DMS53 treated with DMSO at 0.1 percent for 48 hours (cell line): Measurements from ENCODE around the gene HCN2.
"Not testable (repeated sequence)": the region's sequence is repeated elsewhere in the genome, so short reads cannot be mapped to it uniquely, and the experiment has no call there.

ENCODE experiments used
- DNase-seq: peaks from one replicate; lab custom pipeline; 2025; ENCODE audit not compliant: unreplicated experiment; lab: John Stamatoyannopoulos, UW

HCN2 gene

GRCh38 chr19:617551-618246 lies 28.0 kb downstream of the HCN2 start:
- no peak for DNase-seq

GRCh38 chr19:618247-618619 lies 28.6 kb downstream of the HCN2 start:
- DNase-seq: no peak

DNA sequence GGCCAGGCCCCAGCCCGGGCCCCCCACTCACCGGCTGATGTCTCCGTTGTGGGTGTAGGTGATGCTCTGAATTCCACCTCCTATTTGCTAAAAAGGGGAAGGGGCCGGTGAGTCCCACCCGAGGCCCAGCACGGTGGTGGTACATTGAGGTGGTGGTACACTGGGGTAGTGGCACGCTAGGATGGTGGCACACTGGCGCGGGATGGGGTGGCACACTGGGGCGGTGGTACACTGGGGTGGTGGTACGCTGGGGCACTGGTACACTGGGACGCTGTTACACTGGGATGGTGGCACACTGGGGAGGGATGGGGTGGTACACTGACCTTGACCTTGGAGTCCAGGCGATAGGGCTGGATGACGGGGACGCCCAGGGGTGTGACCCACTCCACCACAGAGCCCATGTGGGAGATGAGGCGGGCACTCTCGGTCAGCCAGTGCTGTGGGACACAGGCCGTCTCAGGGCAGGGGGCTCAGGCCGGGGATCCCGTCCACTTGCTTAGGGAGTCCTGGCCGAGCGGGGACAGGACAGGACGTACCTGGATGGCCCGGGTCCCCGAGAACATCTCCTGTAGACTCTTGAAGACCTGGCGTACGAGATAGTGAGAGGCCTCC lies 29.1 kb downstream of the HCN2 start:
- no peak for DNase-seq

DNA sequence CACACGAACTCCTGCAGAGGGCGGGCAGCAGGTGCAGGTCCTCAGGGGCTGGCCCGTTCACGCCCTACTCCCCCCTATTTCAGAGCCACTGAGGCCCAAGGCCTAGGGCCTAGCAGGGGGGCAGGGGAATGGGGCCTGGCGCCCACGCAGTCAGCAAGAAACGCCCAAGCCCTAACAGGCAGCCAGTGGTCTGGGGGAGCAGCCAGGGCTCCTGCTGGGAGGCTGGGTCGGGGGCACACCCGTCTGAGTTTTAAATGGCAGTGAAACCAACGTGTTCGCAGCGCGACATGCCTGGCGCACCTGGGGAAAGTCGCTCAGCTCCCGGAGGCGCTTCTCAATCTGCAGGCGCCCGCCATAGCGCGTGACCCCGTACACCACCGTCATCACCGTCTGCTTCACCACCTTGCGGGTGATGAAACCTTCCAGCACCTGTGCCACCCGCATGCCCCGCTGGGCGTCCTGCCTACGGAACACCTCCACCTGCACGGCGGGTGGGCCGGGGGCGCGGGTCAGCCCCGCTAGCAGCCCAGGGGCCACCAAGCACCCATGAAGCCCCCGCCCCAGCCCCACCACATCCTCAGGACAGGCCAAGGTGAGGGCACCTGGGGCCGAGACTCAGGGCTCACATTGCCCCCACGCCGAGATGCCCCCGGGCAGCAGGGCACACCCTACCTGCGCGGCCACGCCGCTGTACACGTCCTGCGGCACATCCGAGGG lies 29.8 kb downstream of the HCN2 start:
- no peak for DNase-seq

DNA sequence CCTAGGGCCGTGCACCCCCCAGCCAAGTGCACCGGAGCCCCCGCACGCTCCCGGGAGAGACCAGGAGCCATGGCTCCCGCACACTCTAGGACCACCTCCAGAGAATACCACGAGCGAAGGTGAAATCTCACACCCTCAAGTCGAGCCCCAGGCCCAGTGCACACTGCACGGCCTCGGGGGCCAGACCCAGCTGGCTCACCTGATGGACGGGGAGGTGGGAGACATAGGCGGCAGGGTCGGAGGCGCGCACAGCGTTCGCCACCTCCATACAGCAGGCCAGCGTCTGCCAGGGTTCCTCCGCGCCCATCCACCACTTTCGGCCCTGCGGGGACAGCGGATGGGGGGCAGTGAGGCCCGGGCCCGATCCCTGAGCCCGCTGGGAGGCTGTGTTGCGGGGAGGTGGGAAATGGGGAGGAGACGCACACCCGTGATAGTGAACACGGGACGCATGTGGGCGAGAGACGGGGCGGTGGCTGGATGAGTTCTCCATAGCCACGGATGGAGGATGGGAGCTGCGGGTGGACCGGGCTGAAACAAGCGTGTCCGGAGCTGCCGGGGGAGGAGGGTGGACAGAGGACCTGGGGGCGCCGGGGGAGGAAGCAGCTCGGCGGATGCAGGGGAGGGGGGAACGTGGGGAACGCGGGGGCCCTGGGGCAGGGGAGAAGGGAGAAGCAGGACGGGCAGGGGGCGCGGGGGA lies 30.6 kb downstream of the HCN2 start:
- DNase-seq: no peak

- DNase-seq: not testable (repeated sequence)
These were observed 31.5 kb downstream of the HCN2 start for GRCh38 chr19:621191-621590.

DNA sequence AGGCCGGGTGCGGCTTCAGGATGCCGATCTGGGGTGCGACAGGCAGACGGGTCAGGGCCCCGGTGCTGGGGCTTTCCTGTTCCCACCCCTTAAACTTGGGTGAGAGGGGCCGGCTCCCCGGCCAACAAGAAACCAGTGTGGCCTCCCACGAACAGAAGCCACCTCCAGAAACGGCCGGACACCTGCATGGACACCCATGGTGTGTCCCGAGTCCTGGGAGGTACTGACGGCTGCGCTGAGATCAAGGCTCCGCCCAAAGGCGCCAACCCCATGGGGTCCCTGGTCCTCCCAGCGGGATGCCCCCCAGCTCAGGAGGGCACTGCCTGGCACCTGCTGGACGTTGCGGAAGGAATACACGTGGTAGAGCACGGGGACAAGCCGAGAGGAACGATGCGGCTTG lies 32.1 kb downstream of the HCN2 start:
- no peak for DNase-seq

- no peak for DNase-seq
These were observed 33.0 kb downstream of the HCN2 start for GRCh38 chr19:622666-623065.

DNA sequence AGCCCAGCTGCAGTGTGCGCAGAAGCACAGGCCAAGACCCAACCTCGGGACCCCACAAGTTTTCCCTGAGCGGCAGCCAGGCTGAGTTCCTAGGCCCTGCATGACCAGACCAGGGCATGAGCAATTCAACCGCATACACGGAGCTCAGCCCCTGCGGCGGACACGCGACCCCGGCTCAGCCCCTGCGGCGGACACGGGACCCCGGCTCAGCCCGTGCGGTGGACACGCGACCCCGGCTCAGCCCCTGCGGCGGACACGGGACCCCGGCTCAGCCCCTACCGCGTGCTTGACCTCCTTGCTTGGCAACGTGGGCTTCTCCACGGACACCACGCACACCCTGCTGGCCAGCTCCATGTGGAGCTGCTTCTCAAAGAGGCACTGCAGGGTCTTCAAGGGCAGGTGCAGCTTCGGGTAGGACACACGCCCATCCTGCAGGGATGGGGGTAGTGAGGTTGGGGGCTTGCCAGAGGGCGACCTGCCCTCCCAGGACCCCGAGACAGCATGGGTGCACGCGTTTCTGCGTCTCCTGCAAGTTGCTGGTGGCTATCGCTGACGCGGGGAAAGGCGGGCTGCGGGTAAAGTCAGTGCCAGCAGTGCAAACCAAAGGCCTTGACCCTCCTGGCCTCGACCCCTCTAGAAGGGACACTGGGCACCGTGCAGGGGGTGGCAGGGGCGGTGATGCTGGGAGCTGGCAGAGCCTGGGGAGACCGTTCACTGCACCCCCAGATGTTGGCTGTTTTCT lies 33.7 kb downstream of the HCN2 start:
- DNase-seq: no peak

- DNase-seq: no peak
These were observed 34.3 kb downstream of the HCN2 start for GRCh38 chr19:623974-624373.

- DNase-seq: no peak
These were observed 34.9 kb downstream of the HCN2 start for GRCh38 chr19:624433-625109.

GRCh38 chr19:625257-625656 lies 35.6 kb downstream of the HCN2 start:
- DNase-seq: no peak

DNA sequence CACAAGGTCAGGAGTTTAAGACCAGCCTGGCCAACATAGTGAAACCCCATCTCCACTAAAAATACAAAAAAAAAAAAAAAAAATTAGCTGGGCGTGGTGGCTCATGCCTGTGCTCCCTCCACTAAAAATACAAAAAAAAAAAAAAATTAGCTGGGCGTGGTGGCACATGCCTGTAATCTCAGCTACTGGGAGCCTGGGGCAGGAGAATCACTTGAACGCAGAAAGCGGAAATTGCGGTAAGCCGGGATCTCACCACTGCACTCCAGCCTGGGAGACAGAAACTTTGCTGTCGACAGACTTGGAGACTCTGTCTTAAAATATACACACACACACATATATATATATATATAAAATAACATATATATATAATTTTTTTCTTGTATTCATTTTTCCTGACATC lies 36.9 kb downstream of the HCN2 start:
- not testable (repeated sequence) for DNase-seq

DNA sequence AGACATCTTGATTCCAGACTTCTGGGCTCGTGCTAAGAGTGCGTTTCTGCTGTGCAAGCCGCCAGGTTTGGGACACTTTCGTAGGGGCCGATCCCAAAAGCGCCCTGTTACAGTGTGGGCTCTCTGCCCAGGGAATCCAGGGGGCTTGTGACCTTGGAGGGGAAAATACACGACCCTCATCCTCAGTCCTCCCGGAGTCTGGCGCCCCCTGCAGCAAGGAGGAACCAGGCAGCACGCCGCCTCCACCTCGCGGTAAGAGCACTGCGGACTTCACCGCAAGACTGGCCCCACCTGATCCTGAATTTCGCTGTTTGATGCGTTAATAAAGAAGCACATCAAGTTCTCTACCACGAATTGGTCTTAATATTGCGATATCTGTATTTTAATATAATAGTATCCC lies 38.5 kb downstream of the HCN2 start:
- DNase-seq: no peak

DNA sequence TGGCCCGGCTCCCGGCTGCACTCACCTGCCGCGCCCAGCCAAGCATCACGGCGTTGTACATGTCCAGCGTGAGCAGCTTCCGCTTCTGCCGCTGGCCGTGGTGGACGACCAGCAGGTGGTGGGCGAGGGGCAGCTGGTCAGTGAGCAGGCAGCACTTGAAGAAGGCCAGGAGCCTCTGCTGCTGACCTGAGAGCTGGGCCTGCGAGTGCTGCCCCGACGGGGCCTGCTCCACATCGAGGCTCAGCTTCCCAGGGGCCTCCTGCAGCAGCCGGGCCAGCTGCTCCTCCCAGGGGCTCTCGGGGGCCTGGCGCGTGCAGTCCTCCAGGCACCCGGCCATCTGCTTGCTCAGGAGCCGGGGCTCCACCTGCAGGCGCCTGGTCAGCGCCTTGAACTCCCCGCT lies 39.8 kb downstream of the HCN2 start:
- DNase-seq: not testable (repeated sequence)

GRCh38 chr19:629961-630714 lies 40.5 kb downstream of the HCN2 start:
- no peak for DNase-seq

DNA sequence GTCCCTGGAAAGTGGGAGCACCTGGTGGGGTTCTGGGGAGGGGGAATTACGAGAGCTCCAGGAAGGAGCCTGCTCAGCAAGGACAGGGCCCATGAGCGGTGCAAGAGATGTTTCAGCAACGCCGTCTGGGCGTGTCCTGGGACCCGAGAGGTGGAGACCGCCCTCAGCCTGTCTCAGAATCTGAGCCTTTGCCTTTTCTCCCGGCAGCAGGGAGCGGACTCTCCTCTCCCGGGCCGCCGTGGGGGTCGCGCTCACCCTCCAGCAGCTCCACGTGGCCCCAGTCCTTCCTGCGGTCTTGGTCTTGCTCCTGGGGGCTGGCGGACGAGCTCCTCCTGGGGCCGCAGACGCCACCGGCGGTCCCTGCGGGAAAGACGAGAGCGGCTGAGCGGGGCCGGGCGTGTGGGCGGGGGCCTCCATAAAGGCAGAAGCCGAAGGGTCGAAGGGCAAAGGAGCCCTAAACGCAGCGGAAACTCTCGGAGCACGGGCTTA lies 42.9 kb downstream of the HCN2 start:
- DNase-seq: no peak

GRCh38 chr19:633068-633785 lies 43.5 kb downstream of the HCN2 start, which contains the start of gene POLRMT:
POLRMT (minus strand) TSS chr19:633537; CDS start chr19:633512, 25 bp downstream.
- peak; percentile 85 for DNase-seq
